Suppressor macrophage (primary cell): ENCODE results near the gene OMA1.
A peak's percentile ranks its signal among the peaks of the same experiment; 100 is the strongest.
"Not testable (repeated sequence)": the region's sequence is repeated elsewhere in the genome, so short reads cannot be mapped to it uniquely, and the experiment has no call there.

Source experiments
- DNase-seq, 4 experiments: peaks; one replicate each; pipeline ENCODE4 v3.0.0-alpha.2; 2020 to 2022
- total RNA-seq, 17 experiments: gene quantifications; one replicate each; lab custom pipeline; 2026; ENCODE audit warnings: mixed read lengths in 6 of 17, inconsistent platforms in 3 of 17; lab: John Stamatoyannopoulos, UW

The OMA1 gene
- total RNA-seq = 3.1 to 23.8 (median 11.9) reads per million in 17 experiments

- peak; percentile 99 for DNase-seq
Observed at GRCh38 chr1:58546520-58547308, at the start of gene OMA1. TSS of gene OMA1 (minus strand) at chr1:58546726. CDS start at chr1:58539294, 7,432 bp downstream.

- no peak for DNase-seq
Observed at GRCh38 chr1:58594546-58594945, 48.0 kb upstream of the OMA1 start.

- DNase-seq = no peak
Observed at GRCh38 chr1:58592522-58593134, 46.1 kb upstream of the OMA1 start.

- DNase-seq = no peak
Observed at GRCh38 chr1:58591806-58592205, 45.3 kb upstream of the OMA1 start.

GRCh38 chr1:58590019-58590418 is 43.5 kb upstream of the OMA1 start:
- DNase-seq = no peak

GRCh38 chr1:58588396-58588795 is 41.9 kb upstream of the OMA1 start:
- DNase-seq = no peak

GRCh38 chr1:58587667-58588066 is 41.1 kb upstream of the OMA1 start:
- DNase-seq = no peak

GRCh38 chr1:58586271-58586670 is 39.7 kb upstream of the OMA1 start:
- no peak for DNase-seq

- DNase-seq = no peak
Observed at GRCh38 chr1:58585581-58586151, 39.1 kb upstream of the OMA1 start.

- DNase-seq = no peak
Observed at GRCh38 chr1:58585166-58585565, 38.6 kb upstream of the OMA1 start.

- DNase-seq = peak; percentile 50 to 68 (median 59)
Observed at GRCh38 chr1:58584082-58584895, 37.8 kb upstream of the OMA1 start.

- peak; percentile 42 to 76 (median 62) for DNase-seq
Observed at GRCh38 chr1:58583496-58583895, 37.0 kb upstream of the OMA1 start.

GRCh38 chr1:58582143-58582542 is 35.6 kb upstream of the OMA1 start:
- not testable (repeated sequence) for DNase-seq

- no peak for DNase-seq
Observed at GRCh38 chr1:58581641-58582040, 35.1 kb upstream of the OMA1 start.

GRCh38 chr1:58580186-58580585 is 33.7 kb upstream of the OMA1 start:
- no peak for DNase-seq

GRCh38 chr1:58577654-58578030 is 31.1 kb upstream of the OMA1 start:
- no peak for DNase-seq

- DNase-seq = peak in 3 of 4 experiments; percentile 16 to 55 (median 19)
Observed at GRCh38 chr1:58576727-58577653, 30.5 kb upstream of the OMA1 start, which contains the start of gene TACSTD2. TSS of gene TACSTD2 (minus strand) at chr1:58577252. CDS start at chr1:58577156, 96 bp downstream.

GRCh38 chr1:58576325-58576726 is 29.8 kb upstream of the OMA1 start:
- peak in 2 of 4 experiments; percentile 12 to 45 for DNase-seq

GRCh38 chr1:58575551-58576324 is 29.2 kb upstream of the OMA1 start:
- DNase-seq = no peak

- DNase-seq = peak in 1 of 4 experiments; percentile 16
Observed at GRCh38 chr1:58574816-58575215, 28.3 kb upstream of the OMA1 start.
